GM12873 (cell line): ENCODE data around the gene ZNF45.

Source experiments
- TF ChIP-seq, protein P1 (sequence below): IDR thresholded peaks from 2 replicates; pipeline ENCODE4 v1.5.1; 2012; ENCODE audit warnings: low read depth, mild to moderate bottlenecking, moderate library complexity, low read length, control low read depth; ENCODE audit not compliant: insufficient read depth; ENCODE audit errors: missing control alignments

The ZNF45 gene

GRCh38 chr19:43906774-43907173, 28.3 kb downstream of the ZNF45 start:
- TF ChIP-seq, protein P1, sequence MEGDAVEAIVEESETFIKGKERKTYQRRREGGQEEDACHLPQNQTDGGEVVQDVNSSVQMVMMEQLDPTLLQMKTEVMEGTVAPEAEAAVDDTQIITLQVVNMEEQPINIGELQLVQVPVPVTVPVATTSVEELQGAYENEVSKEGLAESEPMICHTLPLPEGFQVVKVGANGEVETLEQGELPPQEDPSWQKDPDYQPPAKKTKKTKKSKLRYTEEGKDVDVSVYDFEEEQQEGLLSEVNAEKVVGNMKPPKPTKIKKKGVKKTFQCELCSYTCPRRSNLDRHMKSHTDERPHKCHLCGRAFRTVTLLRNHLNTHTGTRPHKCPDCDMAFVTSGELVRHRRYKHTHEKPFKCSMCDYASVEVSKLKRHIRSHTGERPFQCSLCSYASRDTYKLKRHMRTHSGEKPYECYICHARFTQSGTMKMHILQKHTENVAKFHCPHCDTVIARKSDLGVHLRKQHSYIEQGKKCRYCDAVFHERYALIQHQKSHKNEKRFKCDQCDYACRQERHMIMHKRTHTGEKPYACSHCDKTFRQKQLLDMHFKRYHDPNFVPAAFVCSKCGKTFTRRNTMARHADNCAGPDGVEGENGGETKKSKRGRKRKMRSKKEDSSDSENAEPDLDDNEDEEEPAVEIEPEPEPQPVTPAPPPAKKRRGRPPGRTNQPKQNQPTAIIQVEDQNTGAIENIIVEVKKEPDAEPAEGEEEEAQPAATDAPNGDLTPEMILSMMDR = no peak

DNA sequence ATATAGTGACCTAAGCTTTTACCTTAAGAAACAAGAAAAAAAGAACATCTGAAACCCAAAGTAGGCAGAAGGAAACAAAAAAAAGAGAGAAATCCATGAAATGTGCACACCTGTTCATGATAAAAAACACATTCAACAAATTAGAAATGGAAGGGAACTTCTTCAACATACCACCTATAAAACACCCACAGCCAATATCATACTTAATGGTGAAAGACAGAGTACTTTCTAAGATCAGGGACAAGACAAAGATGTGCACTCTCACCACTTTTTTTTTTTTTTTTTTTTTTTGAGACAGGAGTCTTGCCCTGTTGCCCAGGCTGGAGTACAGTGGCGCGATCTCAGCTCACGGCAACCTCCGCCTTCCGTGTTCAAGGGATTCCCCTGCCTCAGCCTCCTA, 29.2 kb downstream of the ZNF45 start:
- TF ChIP-seq, protein P1 = no peak

DNA sequence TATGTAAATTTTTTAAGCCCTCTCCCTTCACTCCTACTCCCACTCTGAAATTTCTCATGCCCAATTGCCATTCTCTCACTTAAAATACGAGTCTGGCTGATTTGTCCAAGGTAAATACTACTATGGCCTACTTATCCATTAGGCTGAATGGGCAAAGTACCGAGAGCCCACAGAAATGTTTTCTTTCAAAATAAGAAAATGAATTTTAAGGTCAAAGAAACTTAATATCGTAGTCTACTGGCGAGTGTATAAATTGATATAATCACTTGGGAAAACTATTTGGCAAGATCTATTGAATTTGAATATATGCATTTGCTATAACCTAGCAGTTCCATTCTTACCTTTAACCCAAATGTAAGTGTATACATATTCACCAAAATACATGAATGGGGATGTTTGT, 32.7 kb downstream of the ZNF45 start:
- TF ChIP-seq, protein P1 = no peak

DNA sequence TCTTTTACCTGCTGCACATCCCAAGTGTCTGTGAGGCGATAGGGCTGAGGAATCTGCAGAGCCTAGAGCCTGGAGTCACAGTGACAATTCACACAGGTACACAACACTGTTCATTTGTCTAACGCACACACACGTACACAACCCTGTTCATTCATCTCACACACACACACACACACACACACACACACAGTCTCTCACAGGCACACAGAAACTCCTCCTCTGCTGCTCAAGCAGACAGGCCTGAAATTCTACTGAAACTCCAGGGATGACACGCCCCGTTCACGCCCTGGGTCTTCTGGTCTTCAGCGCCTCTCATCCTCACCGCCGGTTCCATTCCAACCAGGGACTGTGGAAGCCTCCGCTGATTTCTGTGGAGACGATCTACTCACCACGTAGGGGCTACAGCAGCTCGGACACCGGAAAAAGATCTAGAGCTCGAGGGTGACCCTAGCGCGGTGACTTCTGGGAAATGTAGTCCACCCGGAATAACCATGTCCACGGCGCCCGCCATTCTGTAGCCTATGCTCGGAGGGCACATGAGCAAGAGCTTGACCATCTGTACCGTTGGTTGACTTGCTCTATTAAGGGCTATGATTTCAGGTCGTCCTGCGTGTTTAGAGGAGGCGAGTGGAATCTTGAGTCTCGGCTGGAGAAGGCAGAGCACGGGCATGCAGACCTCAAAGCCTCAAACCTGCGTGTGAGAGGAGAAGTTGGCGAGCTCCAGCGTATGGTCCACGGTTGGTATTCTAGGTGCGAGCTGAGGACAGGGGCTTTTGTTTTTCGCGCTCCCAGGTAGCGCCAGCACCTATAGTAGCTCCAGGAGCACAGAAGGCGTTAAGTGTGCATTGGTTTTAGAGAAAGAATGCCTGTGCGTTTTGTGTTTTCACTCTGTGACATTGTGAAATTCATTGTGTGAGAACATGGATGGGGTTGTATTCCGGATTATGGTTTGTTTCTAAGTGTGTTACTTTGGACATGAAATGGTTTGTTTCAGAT, 33.4 kb downstream of the ZNF45 start:
- TF ChIP-seq, protein P1 = no peak

DNA sequence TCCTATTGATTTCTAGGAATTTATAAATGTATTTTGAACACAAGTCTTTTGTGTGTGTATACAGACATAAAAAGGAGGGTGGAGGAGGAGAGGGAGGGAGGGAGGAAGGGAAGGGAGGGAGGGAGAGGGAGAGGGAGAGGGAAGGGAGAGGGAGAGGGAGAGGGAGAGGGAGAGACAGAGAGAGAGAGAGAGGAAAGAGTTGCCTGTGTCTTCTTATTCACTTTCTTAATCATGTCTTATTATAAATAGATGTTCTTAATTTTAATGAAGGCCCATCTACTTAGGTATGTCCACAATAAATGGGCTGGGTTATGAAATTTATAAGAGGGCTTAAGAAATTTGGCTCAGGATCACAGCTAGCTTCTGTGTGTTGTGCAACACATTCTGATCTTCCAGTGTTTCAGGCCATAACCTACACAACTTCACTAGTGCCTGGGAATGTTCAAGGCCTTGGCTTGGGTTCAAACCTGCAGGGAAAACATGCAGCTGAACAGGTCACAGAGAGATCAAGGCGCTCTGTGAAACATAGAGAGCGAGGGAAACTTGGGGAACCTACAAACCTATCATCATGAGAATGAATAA, 39.3 kb downstream of the ZNF45 start:
- TF ChIP-seq, protein P1 = no peak

DNA sequence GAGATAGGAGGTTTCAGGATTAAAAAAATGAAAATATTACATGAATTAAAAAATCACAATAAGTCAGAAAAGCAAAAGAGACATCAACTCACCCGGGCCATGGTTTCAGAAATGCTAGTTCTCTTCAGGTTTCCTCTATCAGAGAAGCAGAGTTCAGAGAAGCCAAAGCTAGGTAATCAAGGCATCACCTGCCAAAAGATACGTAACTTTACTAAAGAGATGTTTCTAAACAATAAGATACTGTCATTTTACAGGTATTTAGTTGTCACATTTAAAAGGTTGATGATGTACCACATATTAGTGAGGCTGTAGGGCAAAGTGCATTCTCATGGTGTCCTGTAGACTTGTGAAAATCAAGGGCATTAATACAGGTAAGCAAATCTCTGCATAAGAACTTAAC, 51.2 kb downstream of the ZNF45 start, which contains the start of gene ZNF404:
Gene ZNF404 (minus strand): TSS at position 101 of the 400 bp plus-strand sequence.
- TF ChIP-seq, protein P1 = no peak

DNA sequence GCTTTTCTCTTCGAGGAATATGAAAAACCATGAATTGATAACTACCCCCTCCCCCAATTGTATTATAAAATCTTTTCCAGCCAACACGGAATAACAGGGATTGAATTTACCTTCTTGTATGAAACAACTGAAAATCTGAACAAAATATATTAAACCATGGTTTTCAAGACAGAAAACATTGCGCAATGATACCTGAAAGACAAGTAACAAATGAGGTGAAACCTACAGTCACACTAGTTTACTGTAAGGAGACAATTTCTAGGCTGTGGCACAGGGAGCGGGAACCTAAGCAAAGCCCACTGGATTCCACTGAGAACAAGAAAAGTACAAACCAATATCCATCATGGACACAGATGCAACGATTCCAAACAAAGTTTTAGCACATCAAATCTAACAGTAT, 54.6 kb downstream of the ZNF45 start:
- TF ChIP-seq, protein P1 = no peak
